ENCODE data around the gene OSBPL5.

Gene OSBPL5

DNA sequence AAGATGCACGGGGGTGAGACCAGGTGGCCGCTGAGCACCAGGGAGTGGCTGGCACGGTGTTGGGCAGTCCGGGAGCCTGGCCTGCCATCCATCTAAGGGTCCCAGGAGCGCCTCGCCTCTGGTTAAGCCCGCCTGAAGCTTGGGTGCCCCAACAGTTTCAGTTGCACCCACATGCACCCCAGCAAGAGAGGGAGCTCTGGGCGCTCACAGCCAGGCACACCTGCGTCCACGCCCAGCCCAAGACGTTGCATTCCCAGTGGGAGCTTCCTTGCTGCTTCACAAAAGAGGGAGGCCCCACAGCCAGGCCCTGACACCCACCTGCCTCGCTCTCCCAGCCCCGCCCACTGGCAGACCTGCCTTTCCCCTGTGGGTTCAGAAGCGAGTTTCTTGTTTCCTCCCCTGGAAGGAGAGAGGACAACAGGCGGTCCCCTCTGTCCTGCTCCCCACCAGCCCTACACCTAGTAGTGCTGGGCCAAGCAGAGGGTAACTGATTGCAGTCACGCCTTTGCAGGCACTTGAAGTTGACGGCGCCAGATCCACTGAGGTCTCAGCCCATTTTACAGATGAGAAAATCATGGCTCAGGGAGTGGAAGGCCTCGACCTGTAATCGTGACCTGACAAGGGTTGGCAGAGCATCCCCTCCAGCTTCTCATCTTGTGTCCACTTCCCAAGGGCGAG lies 35.4 kb downstream of the OSBPL5 start:
- peaks cover 17% of the 10 kb centered on the region for H3K4me1 ChIP-seq (ENCODE audit: insufficient read depth, low read length, poor library complexity, severe bottlenecking)

DNA sequence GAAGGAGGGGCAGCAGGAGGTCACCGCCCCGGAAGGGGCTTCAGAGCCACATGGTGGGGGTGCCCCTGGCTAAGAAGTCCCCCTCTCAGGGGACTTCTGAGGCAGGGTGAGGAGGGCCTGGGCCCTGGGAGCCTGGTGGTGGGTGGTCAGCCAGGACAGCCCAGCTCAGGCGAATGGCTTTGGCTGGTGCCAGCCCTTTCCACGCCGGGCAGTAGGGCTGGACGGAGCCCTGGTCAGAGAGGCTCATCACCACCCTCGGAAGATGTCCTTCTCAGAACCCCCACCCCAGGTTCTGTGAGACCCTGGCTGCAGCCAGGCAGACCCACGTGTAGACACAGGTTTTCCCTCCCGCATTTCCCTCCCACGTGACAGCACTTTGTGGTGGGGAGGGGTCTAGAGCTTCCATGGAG lies 35.9 kb downstream of the OSBPL5 start:
- TF ChIP-seq EZH2phosphoT487 (IDR thresholded peaks at IDR 0.05; ENCODE audit: borderline replicate concordance), result no peak
- TF ChIP-seq CTCF (conservative IDR thresholded peaks at IDR 0.05; ENCODE audit: low read length), result no peak
- no peak overlapping the region for H2AFZ ChIP-seq (ENCODE audit: low read length)
- H3K27me3 ChIP-seq (ENCODE audit: insufficient read depth, low read length, poor library complexity, severe bottlenecking), result no peaks in the 10 kb centered on the region
- H3K9me2 ChIP-seq (replicated peaks; ENCODE audit: low read depth, low read length), result no peaks in the 10 kb centered on the region
- peaks cover 11% of the 10 kb centered on the region for H3K79me2 ChIP-seq (ENCODE audit: insufficient read depth, low read length)
- H3K4me1 ChIP-seq (ENCODE audit: insufficient read depth, low read length, poor library complexity, severe bottlenecking), result peaks cover 16% of the 10 kb centered on the region
- no peak overlapping the region for H3K4me3 ChIP-seq (ENCODE audit: low read length, poor library complexity, severe bottlenecking)
- H4K20me1 ChIP-seq (ENCODE audit: insufficient read depth, low read length, poor library complexity, severe bottlenecking), result no peaks in the 10 kb centered on the region
- no peak overlapping the region for H3K4me2 ChIP-seq (ENCODE audit: low read depth, low read length, poor library complexity, severe bottlenecking)
- no peak overlapping the region for H3K9ac ChIP-seq (ENCODE audit: low read depth, low read length, poor library complexity, severe bottlenecking)
- no peaks in the 10 kb centered on the region for H3K9me3 ChIP-seq (ENCODE audit: insufficient read depth, low read depth, low read length)
- no peaks in the 10 kb centered on the region for H3F3A ChIP-seq (ENCODE audit: low read depth)
- H3K36me3 ChIP-seq (ENCODE audit: insufficient read depth, low read length), result peaks cover 3% of the 10 kb centered on the region; the same call in 1 of the 2 replicates

More for the DNA sequence above, 35.4 kb downstream of the OSBPL5 start:
- no peaks in the 10 kb centered on the region for H3F3A ChIP-seq (ENCODE audit: low read depth)
- no peaks in the 10 kb centered on the region for H3K9me2 ChIP-seq (replicated peaks; ENCODE audit: low read depth, low read length)
- H3K9me3 ChIP-seq (ENCODE audit: insufficient read depth, low read depth, low read length), result no peaks in the 10 kb centered on the region
- TF ChIP-seq EZH2phosphoT487 (IDR thresholded peaks at IDR 0.05; ENCODE audit: borderline replicate concordance), result no peak
- no peak for TF ChIP-seq CTCF (conservative IDR thresholded peaks at IDR 0.05; ENCODE audit: low read length)
- H3K4me2 ChIP-seq (ENCODE audit: low read depth, low read length, poor library complexity, severe bottlenecking), result no peak overlapping the region
- no peak overlapping the region for H3K4me3 ChIP-seq (ENCODE audit: low read length, poor library complexity, severe bottlenecking)
- H3K36me3 ChIP-seq (ENCODE audit: insufficient read depth, low read length), result peaks cover 2% of the 10 kb centered on the region; the same call in 1 of the 2 replicates
- peaks cover 17% of the 10 kb centered on the region for H3K79me2 ChIP-seq (ENCODE audit: insufficient read depth, low read length)
- no peak overlapping the region for H3K9ac ChIP-seq (ENCODE audit: low read depth, low read length, poor library complexity, severe bottlenecking)
- H3K27me3 ChIP-seq (ENCODE audit: insufficient read depth, low read length, poor library complexity, severe bottlenecking), result no peaks in the 10 kb centered on the region
- no peaks in the 10 kb centered on the region for H4K20me1 ChIP-seq (ENCODE audit: insufficient read depth, low read length, poor library complexity, severe bottlenecking)
- no peak overlapping the region for H2AFZ ChIP-seq (ENCODE audit: low read length)

DNA sequence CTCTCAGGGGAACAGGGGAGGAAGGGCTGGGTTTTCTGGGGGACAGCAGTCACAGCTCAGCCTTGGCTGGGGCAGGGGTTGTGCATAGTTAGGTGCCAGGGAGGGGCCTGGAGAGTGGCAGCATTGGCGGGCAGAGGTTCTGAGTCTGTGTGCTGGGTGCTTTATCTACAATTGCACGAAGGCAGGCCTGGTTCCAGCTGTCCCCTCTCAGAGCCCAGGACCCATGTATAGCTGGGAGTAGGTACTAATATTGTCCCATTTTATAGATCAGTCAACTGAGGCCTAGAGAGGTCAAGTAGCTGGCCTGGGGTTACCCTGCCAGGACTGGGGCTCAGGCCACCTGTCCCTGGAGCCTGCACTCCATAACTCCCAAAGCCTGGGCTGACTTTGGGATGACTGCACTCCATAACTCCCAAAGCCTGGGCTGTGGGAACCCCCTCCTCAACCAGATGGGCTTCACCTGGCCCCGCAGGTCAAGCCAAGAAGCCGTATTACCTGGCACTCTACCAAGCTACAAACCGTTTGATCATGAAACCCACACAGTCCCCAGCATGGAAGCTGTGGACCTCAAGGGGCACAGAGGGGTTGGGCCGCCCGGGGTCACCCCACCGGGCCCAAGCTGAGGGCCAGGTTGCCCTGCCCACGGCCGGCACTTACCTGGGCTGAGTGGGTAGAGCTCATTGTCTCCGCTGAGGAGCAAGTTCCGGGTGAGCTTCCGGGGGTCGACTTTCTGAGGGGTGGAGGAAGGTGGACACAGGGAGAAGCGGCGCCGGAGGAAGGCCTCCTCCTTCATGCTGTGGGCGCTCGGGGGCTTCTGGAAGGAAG lies 36.5 kb downstream of the OSBPL5 start:
- Histone ChIP-seq H3K9me2 (replicated peaks; ENCODE audit: low read depth, low read length) (no peaks in the 10 kb centered on the region), H3K79me2 (ENCODE audit: insufficient read depth, low read length) (peaks cover 5% of the 10 kb centered on the region), H2AFZ (ENCODE audit: low read length) (no peak overlapping the region), H3K27me3 (ENCODE audit: insufficient read depth, low read length, poor library complexity, severe bottlenecking) (no peaks in the 10 kb centered on the region), H3K36me3 (ENCODE audit: insufficient read depth, low read length) (peaks cover 3% of the 10 kb centered on the region; the same call in 1 of the 2 replicates), H3K9ac (ENCODE audit: low read depth, low read length, poor library complexity, severe bottlenecking) (no peak overlapping the region), H3K4me2 (ENCODE audit: low read depth, low read length, poor library complexity, severe bottlenecking) (no peak overlapping the region), H4K20me1 (ENCODE audit: insufficient read depth, low read length, poor library complexity, severe bottlenecking) (no peaks in the 10 kb centered on the region), H3K4me3 (ENCODE audit: low read length, poor library complexity, severe bottlenecking) (no peak overlapping the region), H3K9me3 (ENCODE audit: insufficient read depth, low read depth, low read length) (no peaks in the 10 kb centered on the region), H3K4me1 (ENCODE audit: insufficient read depth, low read length, poor library complexity, severe bottlenecking) (peaks cover 10% of the 10 kb centered on the region), H3F3A (ENCODE audit: low read depth) (no peaks in the 10 kb centered on the region)
- TF ChIP-seq EZH2phosphoT487 (IDR thresholded peaks at IDR 0.05; ENCODE audit: borderline replicate concordance) (no peak), CTCF (conservative IDR thresholded peaks at IDR 0.05; ENCODE audit: low read length) (no peak)

Data from Loucy (cell line).